Fibroblast of lung (primary cell): ENCODE data around the gene MYBPH.

Experiments
- EZH2 ChIP-seq: IDR thresholded peaks from 2 replicates; pipeline ENCODE4 v1.5.1; 2012; ENCODE audit warnings: low read length, control low read depth, mild to moderate bottlenecking; ENCODE audit errors: missing control alignments
- TF ChIP-seq, protein P1 (sequence below), 2 donors: IDR thresholded peaks in 1 of 2; conservative IDR thresholded peaks in 1 of 2; 1 replicate in 1 of 2; 2 replicates in 1 of 2; pipeline ENCODE4 v1.5.1; 2011 to 2012; ENCODE audit warnings: low read length in 2 of 2, control low read depth in 1 of 2, inconsistent platforms in 1 of 2, low read depth in 1 of 2, mild to moderate bottlenecking in 1 of 2

GRCh38 chr1:203148127-203148526 is 27.5 kb downstream of the MYBPH start:
- TF ChIP-seq, protein P1, sequence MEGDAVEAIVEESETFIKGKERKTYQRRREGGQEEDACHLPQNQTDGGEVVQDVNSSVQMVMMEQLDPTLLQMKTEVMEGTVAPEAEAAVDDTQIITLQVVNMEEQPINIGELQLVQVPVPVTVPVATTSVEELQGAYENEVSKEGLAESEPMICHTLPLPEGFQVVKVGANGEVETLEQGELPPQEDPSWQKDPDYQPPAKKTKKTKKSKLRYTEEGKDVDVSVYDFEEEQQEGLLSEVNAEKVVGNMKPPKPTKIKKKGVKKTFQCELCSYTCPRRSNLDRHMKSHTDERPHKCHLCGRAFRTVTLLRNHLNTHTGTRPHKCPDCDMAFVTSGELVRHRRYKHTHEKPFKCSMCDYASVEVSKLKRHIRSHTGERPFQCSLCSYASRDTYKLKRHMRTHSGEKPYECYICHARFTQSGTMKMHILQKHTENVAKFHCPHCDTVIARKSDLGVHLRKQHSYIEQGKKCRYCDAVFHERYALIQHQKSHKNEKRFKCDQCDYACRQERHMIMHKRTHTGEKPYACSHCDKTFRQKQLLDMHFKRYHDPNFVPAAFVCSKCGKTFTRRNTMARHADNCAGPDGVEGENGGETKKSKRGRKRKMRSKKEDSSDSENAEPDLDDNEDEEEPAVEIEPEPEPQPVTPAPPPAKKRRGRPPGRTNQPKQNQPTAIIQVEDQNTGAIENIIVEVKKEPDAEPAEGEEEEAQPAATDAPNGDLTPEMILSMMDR (conservative IDR thresholded peaks at IDR 0.05 in 1 of 2, IDR thresholded peaks at IDR 0.05 in 1 of 2; ENCODE audit: low read depth in 1 of 2, low read length in 2 of 2): peak in 1 of 2 donors; percentile 28
- TF ChIP-seq EZH2: no peak
